Colonic mucosa (tissue), 4 donors: ENCODE data around the gene IFNAR2. TPM values are rescaled to one million over a fixed set of nuclear protein-coding genes. Genes with fewer than 3 reads are reported as not detected.

Source experiments
- DNase-seq: peaks from one replicate; pipeline ENCODE4 v3.0.0-alpha.2; 2020
- H3K27ac ChIP-seq: fragments of 200-600 bp; one replicate; pipeline ENCODE4 v1.8.0; 2021
- H3K27me3 ChIP-seq: fragments of 200-600 bp; one replicate; pipeline ENCODE4 v1.8.0; 2021
- H3K36me3 ChIP-seq: fragments of 200-600 bp; one replicate; pipeline ENCODE4 v1.8.0; 2021
- H3K4me1 ChIP-seq: fragments of 200-600 bp; one replicate; pipeline ENCODE4 v1.8.0; 2021; ENCODE audit warnings: mild to moderate bottlenecking
- H3K4me3 ChIP-seq: fragments of 200-600 bp; one replicate; pipeline ENCODE4 v1.8.0; 2021
- H3K9ac ChIP-seq, 2 donors: one replicate each; pipeline ENCODE4 v1.7.0; 2013; ENCODE audit warnings: control low read depth in 2 of 2, low read depth in 2 of 2, low read length in 2 of 2
- H3K9me3 ChIP-seq: fragments of 200-600 bp; one replicate; pipeline ENCODE4 v1.8.0; 2021
- intact Hi-C: fragments of 100-400 bp; cut with DNase I; formaldehyde crosslinking; loops from one replicate; pipeline ENCODE4 v1.14.1; 2022
- total RNA-seq, 2 donors: library from RNA; stranded (reverse); fragmentation: NEBNext Ultra II Directional in 1 of 2; extraction: Animal tissue kit (Norgen Biotek cat#: 25700) in 1 of 2; gene quantifications; one replicate each; pipeline ENCODE4 v1.2.1, GENCODE V29; 2021
- TF ChIP-seq, protein P1 (sequence below): fragments of 200-600 bp; IDR thresholded peaks from one replicate; pipeline ENCODE4 v1.8.0; 2022; ENCODE audit warnings: antibody characterized with exemption, mild to moderate bottlenecking
- donor health status: healthy.
- donor health status: DM: no; HTN: no; CAD: no.
- donor health status: DM: no; HTN: no; CAD: no.

Gene IFNAR2
- total RNA-seq, 2 donors from 2014 or later: 7.0 to 19.5 TPM

DNA sequence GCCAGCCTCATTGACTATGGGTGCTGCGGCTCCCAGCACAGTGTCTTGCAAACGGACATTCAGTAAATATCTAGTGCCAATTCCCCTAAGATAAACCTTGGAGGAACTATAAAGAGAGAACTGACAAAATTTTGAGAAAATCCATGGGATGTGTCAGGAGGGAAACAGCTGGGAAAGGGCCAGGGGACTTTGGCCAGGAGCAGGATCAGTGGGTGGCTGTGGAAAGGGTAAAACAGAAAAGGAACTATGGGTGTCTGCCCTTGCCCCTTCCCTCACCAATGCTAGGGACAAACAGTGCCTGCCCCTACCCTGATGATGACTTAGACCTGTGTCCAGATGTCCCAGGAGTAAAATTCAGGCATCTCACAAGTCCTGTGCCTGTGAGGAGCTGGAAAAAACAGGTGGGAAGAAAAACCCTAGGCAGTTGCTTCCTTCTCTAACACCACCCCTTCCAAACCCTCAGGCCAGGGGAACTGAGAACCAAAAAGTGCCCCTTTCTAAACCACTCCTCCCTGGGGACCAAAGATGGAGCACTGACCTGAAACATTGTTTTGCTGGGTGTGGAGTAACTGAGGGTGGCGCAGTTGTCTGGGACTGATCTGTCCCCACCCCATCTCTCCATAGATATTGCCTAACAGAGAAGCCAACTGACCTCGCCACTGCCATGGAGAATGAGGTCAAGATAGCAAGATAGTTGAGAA is 22.1 kb upstream of the IFNAR2 start:
- H3K9ac ChIP-seq: no peak overlapping the region
- no peaks in the 10 kb centered on the region for H3K27me3 ChIP-seq
- H3K9me3 ChIP-seq: no peaks in the 10 kb centered on the region
- intact Hi-C loops: no loop called here
- no peak overlapping the region for H3K27ac ChIP-seq
- no peaks in the 10 kb centered on the region for H3K36me3 ChIP-seq
- H3K4me3 ChIP-seq: no peak overlapping the region
- peaks cover 8% of the 10 kb centered on the region for H3K4me1 ChIP-seq
- TF ChIP-seq, protein P1, sequence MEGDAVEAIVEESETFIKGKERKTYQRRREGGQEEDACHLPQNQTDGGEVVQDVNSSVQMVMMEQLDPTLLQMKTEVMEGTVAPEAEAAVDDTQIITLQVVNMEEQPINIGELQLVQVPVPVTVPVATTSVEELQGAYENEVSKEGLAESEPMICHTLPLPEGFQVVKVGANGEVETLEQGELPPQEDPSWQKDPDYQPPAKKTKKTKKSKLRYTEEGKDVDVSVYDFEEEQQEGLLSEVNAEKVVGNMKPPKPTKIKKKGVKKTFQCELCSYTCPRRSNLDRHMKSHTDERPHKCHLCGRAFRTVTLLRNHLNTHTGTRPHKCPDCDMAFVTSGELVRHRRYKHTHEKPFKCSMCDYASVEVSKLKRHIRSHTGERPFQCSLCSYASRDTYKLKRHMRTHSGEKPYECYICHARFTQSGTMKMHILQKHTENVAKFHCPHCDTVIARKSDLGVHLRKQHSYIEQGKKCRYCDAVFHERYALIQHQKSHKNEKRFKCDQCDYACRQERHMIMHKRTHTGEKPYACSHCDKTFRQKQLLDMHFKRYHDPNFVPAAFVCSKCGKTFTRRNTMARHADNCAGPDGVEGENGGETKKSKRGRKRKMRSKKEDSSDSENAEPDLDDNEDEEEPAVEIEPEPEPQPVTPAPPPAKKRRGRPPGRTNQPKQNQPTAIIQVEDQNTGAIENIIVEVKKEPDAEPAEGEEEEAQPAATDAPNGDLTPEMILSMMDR: no peak
- DNase-seq: no peak

DNA sequence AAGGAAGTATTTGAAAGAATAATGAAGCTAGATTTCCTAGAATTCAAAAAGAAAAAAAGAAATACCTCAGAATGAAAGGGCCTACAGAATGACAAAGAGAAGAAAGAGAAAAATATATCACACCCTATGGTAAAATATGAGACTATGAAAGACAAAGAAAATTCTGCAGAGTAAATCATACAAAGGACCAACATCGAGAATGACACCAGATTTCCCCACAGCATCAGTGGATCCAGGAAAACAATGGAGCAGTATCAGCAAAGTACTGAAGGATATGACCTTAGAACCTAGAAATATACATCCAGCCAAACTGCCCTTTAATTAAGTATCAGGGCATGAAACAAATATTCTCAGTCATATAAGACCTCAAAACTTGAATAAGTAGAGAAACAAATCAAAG is 21.2 kb upstream of the IFNAR2 start:
- peaks cover 4% of the 10 kb centered on the region for H3K4me1 ChIP-seq
- TF ChIP-seq, protein P1: no peak
- no peak for DNase-seq
- no peak overlapping the region for H3K9ac ChIP-seq
- H3K36me3 ChIP-seq: no peaks in the 10 kb centered on the region
- H3K27ac ChIP-seq: no peak overlapping the region
- intact Hi-C loops: no loop called here
- no peaks in the 10 kb centered on the region for H3K9me3 ChIP-seq
- H3K27me3 ChIP-seq: no peaks in the 10 kb centered on the region
- H3K4me3 ChIP-seq: no peak overlapping the region

DNA sequence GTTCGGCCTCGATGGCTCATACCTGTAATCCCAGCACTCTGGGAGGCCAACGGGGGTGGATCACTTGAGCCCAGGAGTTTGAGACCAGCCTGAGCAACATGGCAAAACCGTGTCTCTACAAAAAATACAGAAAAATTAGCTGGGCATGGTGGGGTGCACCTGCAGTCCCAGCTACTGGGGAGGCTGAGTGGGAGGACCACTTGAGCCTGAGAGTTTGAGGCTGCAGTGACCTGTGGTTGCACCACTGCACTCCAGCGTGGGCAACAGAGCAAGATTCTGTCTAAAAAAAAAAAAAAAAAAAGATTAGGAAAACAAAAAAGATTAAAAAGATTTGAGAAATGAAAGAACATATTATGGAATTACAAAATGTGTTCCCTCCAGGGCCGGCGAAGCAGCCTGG is 18.4 kb upstream of the IFNAR2 start:
- Histone ChIP-seq H3K27me3 (no peaks in the 10 kb centered on the region), H3K9me3 (no peaks in the 10 kb centered on the region), H3K4me1 (no peaks in the 10 kb centered on the region), H3K36me3 (no peaks in the 10 kb centered on the region), H3K9ac (no peak overlapping the region), H3K4me3 (no peak overlapping the region), H3K27ac (no peak overlapping the region)
- no peak for DNase-seq
- TF ChIP-seq, protein P1: no peak
- intact Hi-C loops: no loop called here

DNA sequence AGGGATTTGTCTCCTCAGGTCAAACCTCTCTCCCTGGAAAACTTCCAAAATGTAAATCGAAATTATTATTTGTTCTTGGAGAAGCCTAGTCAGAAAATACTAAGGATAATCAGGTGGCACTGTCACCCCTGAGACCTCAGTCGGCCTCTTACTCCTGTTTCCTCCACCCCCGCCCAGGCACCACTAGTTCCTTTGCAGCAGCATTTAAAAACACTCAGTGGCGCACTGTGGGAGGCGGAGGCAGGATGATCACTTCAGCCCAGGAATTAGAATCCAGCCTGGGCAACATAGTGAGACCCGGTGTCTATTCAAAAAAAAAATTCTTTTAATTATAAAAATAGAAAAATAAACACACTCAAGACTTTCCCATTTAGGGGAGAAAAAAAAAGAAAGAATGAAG is 18.0 kb upstream of the IFNAR2 start:
- H3K27ac ChIP-seq: no peak overlapping the region
- DNase-seq: no peak
- no peaks in the 10 kb centered on the region for H3K27me3 ChIP-seq
- intact Hi-C loops: no loop called here
- no peak overlapping the region for H3K9ac ChIP-seq
- TF ChIP-seq, protein P1: no peak
- no peak overlapping the region for H3K4me3 ChIP-seq
- H3K36me3 ChIP-seq: no peaks in the 10 kb centered on the region
- no peaks in the 10 kb centered on the region for H3K9me3 ChIP-seq
- no peaks in the 10 kb centered on the region for H3K4me1 ChIP-seq

DNA sequence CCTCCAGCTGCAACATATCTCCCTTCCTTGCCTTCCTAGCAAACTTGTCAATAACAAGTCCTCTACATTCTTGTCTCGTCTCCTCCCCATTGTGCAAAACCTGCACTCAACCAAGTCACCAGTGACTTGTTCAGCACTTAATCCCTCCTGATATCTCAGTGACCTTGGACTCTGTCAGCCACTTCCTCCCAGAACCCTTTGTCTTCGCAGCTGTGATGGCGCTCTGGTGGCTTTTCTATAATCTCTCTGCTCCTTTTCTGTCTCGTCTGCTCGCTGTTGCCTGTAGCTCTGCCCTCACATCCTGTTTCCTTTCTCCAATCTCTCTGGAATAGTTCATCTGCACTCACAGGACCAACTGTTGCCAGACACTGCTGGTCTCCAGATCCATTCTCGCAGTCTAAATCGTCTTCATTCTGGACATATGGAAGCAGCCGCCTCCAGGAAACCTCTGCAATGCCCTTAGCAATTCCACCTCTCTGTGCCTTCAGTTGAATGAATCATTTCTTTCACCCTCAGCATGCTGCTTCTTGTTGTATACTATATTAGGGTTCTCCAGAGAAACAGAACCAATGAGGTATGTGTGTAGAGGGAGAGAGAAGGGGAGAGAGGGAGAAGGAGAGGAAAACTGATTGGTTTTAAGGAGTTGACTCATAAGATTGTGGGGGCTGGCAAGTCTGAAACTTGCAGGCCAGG is 17.4 kb upstream of the IFNAR2 start:
- Histone ChIP-seq H3K27ac (no peak overlapping the region), H3K9me3 (no peaks in the 10 kb centered on the region), H3K9ac (no peak overlapping the region), H3K36me3 (no peaks in the 10 kb centered on the region), H3K4me3 (no peak overlapping the region), H3K27me3 (no peaks in the 10 kb centered on the region), H3K4me1 (no peaks in the 10 kb centered on the region)
- TF ChIP-seq, protein P1: no peak
- no peak for DNase-seq
- intact Hi-C loops: no loop called here
